T-cell (primary cell): Measurements from ENCODE around the gene FUT6. TPM values are rescaled to one million over a fixed set of nuclear protein-coding genes. Genes with fewer than 3 reads are reported as not detected.

Experiments used
- ATAC-seq, 4 experiments: fragments of 200-7000 bp in 3 of 4; fragments of 150-1000 bp in 1 of 4; cut with Tn5 transposase; replicated peaks in 1 of 4; 1 replicate in 3 of 4; 2 replicates in 1 of 4; pipeline ENCODE4 v1.10.0; 2021; ENCODE audit warnings: moderate library complexity in 3 of 4, mild to moderate bottlenecking in 2 of 4, moderate number of reproducible peaks in 1 of 4
- CTCF ChIA-PET, 2 donors: fragments of 300-600 bp; sonication (Branson Sonifier 250); formaldehyde crosslinking; loops; one replicate each; lab custom pipeline; 2022; ENCODE audit warnings: antibody characterized with exemption in 2 of 2; lab: Charles Lee
- POLR2A ChIA-PET, 2 donors: fragments of 300-600 bp; sonication (Branson Sonifier 250); formaldehyde crosslinking; loops; one replicate each; lab custom pipeline; 2022; ENCODE audit warnings: antibody characterized with exemption in 2 of 2; lab: Charles Lee
- DNase-seq, 35 experiments: peaks; one replicate each; pipeline versions ENCODE4 v3.0.0 to v3.0.0-alpha.2; 2013 to 2023
- H3K27ac ChIP-seq: one replicate; pipeline ENCODE4 v1.5.1; 2013; ENCODE audit warnings: low read length
- H3K27me3 ChIP-seq, 2 experiments: replicated peaks in 1 of 2; 1 replicate in 1 of 2; 2 replicates in 1 of 2; pipeline versions ENCODE4 v1.6.1 to v1.7.0; 2013; ENCODE audit warnings: low read length in 1 of 2, mixed read lengths in 1 of 2; ENCODE audit not compliant: control insufficient read depth in 2 of 2, insufficient read depth in 2 of 2; ENCODE audit errors: extremely low read depth in 1 of 2
- H3K36me3 ChIP-seq, 2 donors: 1 replicate in 1 of 2; 2 replicates in 1 of 2; pipeline versions ENCODE4 v1.6.1 to v1.7.0; 2013; ENCODE audit warnings: low read length in 1 of 2; ENCODE audit not compliant: control insufficient read depth in 2 of 2, insufficient read depth in 1 of 2; ENCODE audit errors: extremely low read depth in 1 of 2
- H3K4me1 ChIP-seq, 2 experiments: 1 replicate in 1 of 2; 2 replicates in 1 of 2; pipeline versions ENCODE4 v1.6.1 to v1.7.0; 2013; ENCODE audit warnings: low read length in 2 of 2, mixed read lengths in 1 of 2; ENCODE audit not compliant: insufficient read depth in 2 of 2, control insufficient read depth in 1 of 2; ENCODE audit errors: extremely low read depth in 1 of 2
- H3K4me3 ChIP-seq, 2 donors: 1 replicate in 1 of 2; 2 replicates in 1 of 2; pipeline versions ENCODE4 v1.5.1 to v1.7.0; 2013; ENCODE audit warnings: mild to moderate bottlenecking in 2 of 2, low read length in 1 of 2, moderate library complexity in 1 of 2; ENCODE audit not compliant: control insufficient read depth in 1 of 2; ENCODE audit errors: extremely low read depth in 1 of 2
- H3K9me3 ChIP-seq: 2 replicates; pipeline ENCODE4 v1.7.0; 2013
- H3K27ac Mint-ChIP-seq, 2 donors: one replicate each; pipeline ENCODE4 v1.8.0; 2020 to 2021; ENCODE audit warnings: mild to moderate bottlenecking in 2 of 2, mixed read lengths in 2 of 2
- H3K27me3 Mint-ChIP-seq, 2 donors: one replicate each; pipeline ENCODE4 v1.8.0; 2021 to 2022; ENCODE audit warnings: mixed read lengths in 2 of 2
- H3K36me3 Mint-ChIP-seq: one replicate; pipeline ENCODE4 v1.8.0; 2021; ENCODE audit warnings: mixed read lengths
- H3K4me1 Mint-ChIP-seq, 3 donors: one replicate each; pipeline ENCODE4 v1.8.0; 2020 to 2022; ENCODE audit warnings: mixed read lengths in 3 of 3, mild to moderate bottlenecking in 1 of 3
- H3K4me3 Mint-ChIP-seq, 3 donors: one replicate each; pipeline ENCODE4 v1.8.0; 2020 to 2022; ENCODE audit warnings: mild to moderate bottlenecking in 3 of 3, mixed read lengths in 3 of 3, moderate library complexity in 3 of 3
- H3K9me3 Mint-ChIP-seq, 3 donors: one replicate each; pipeline ENCODE4 v1.8.0; 2020 to 2022; ENCODE audit warnings: mixed read lengths in 3 of 3
- WGBS: methylation state at CpG from one replicate; pipeline ENCODE4 v1.1.5; 2013; ENCODE audit warnings: missing lambda C conversion rate; ENCODE audit not compliant: insufficient coverage; 5-methylcytosine and 5-hydroxymethylcytosine counted together
- total RNA-seq, 35 experiments: library from RNA in 6 of 35; stranded (reverse) in 6 of 35; fragments of 120-200 nt in 1 of 35; gene quantifications; one replicate each; pipeline versions ENCODE4 v1.2.1 to v1.2.4 and lab custom pipeline; 2013 to 2026

Gene FUT6
- total RNA-seq, 5 donors from 2014 or later (not counting 1 experiment from before 2014, with no cell fraction given): 0.15 to 0.79 (median 0.35) TPM; not detected in 2

DNA sequence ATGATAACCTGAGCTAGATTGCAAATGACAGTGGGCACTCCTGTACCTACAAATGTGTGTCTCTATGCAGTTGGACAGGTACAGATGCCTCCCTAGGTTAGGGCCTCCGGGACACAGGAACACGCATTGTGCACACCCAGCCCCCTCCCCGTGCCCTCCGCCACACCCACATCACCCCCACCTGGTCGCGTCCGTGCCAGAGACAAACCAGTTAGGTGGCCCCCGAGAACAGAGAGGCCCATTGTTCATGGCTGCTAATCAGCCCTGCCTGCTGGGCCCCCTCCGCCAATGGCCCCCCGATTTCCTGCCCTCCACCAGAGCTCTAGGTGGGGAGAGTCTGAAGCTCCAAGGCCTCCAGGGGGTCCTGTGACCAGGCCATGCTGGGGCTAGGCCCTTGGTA, 20.9 kb downstream of the FUT6 start:
- H3K27me3 ChIP-seq: peaks cover 0 to 15% of the 10 kb centered on the region in 2 experiments
- no peaks in the 10 kb centered on the region for H3K4me1 ChIP-seq
- ATAC-seq (no peak), DNase-seq (no peak)
- Mint-ChIP-seq H3K4me3 (no peak overlapping the region), H3K27ac (no peak overlapping the region), H3K9me3 (no peaks in the 10 kb centered on the region), H3K27me3 (peaks cover 1 to 8% of the 10 kb centered on the region in 2 donors), H3K4me1 (no peaks in the 10 kb centered on the region), H3K36me3 (no peaks in the 10 kb centered on the region)
- WGBS: 83% methylated on average over 7 of the region's 10 CpGs
- no peaks in the 10 kb centered on the region for H3K36me3 ChIP-seq
- H3K9me3 ChIP-seq: no peaks in the 10 kb centered on the region
- ChIA-PET POLR2A (no interaction called here), CTCF (interaction anchor here in 1 of 2 donors (0.7 kb wide), 1 partner anchor 19 kb away, joined by 4 read pairs; no protein-coding TSS in a partner anchor)
- no peak overlapping the region for H3K4me3 ChIP-seq
- H3K27ac ChIP-seq: no peak overlapping the region

DNA sequence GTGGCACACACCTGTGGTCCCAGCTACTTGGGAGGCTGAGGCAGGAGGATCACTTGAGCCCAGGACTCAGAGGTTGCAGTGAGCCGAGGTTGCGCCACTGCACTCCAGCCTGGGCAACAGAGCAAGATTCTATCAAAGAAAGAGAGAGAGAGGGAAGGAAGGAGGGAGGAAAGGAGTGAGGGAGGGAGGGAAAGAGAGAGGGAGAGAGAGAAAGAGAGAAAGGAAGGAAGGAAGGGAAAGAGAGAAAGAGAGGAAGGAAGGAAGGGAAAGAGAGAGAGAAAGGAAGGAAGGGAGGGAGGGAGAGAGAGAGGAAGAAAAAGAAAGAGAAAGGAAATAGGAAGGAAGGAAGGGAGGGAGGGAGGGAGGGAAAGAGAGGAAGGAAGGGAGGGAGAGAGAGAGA, 22.3 kb downstream of the FUT6 start:
- Histone ChIP-seq H3K4me1 (no peaks in the 10 kb centered on the region), H3K27ac (no peak overlapping the region), H3K9me3 (no peaks in the 10 kb centered on the region), H3K4me3 (no peak overlapping the region), H3K27me3 (peaks cover 0 to 15% of the 10 kb centered on the region in 2 experiments), H3K36me3 (no peaks in the 10 kb centered on the region)
- Mint-ChIP-seq H3K9me3 (no peaks in the 10 kb centered on the region), H3K27ac (no peak overlapping the region), H3K27me3 (peaks cover 1 to 8% of the 10 kb centered on the region in 2 donors), H3K36me3 (no peaks in the 10 kb centered on the region), H3K4me3 (no peak overlapping the region), H3K4me1 (no peaks in the 10 kb centered on the region)
- POLR2A ChIA-PET: no interaction called here
- CTCF ChIA-PET: no interaction called here
- DNase-seq: no peak
- no peak for ATAC-seq
- 83% methylated on average over 1 of the region's 2 CpGs for WGBS

DNA sequence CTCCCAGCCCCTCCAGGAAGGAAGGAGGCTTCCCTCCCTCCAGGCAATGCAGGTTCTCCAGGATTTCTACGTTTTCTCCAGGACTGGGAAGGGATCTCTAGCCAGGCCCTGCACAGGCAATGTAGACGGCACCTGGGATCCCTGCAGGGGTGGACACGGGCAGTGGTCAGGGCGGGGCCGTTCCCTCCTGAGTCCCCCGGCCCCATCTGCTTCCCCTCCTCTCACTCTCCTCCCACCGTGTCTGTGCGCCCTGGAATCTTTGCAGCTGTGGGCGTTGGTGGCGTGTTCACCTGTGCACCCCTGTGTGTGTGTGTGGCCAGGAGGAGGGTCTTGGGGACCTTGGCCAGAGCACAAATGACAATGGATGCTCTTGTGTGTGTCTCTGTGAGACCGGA, 24.7 kb downstream of the FUT6 start:
- ATAC-seq: no peak
- no peaks in the 10 kb centered on the region for H3K4me1 Mint-ChIP-seq
- DNase-seq: no peak

DNA sequence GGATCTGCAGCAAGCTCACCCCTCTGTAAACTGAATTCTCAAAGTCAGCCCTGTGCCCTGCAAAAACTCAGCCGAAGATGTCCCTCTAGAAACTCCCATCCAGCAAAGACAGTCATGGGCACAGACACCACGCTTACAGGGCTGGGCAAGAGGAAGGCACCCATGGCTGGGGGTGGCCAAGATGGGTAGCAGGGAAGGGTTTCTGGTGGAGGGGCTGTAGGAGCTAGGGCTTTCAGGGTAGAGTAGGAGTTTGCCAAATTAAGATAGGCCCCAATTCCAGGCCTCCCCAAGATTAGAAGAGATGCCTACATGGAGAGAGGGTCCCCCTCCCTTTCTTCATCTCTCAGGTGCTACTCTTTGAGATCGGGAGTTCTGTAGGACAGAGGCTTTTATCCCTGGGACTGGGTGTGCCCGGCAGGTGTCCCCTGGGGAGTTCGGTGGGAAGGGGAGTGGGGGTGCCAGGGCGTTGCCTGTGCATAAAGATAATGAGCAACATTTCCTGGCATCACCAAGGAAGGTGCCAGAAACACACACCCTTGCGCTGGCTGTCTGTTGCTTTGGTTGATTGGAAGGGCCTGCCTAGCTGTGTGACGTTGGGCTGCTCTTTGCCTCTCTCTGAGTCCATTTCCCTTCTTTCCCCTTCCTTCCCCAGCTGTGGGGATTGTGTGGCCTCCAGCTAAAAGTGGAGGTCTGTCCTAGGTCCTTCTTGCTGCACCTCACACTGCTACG, 25.2 kb downstream of the FUT6 start:
- H3K4me1 ChIP-seq: no peaks in the 10 kb centered on the region
- Mint-ChIP-seq H3K9me3 (no peaks in the 10 kb centered on the region), H3K4me1 (no peaks in the 10 kb centered on the region), H3K4me3 (no peak overlapping the region), H3K36me3 (no peaks in the 10 kb centered on the region), H3K27me3 (peaks cover 1 to 8% of the 10 kb centered on the region in 2 donors), H3K27ac (no peak overlapping the region)
- ChIA-PET POLR2A (no interaction called here), CTCF (no interaction called here)
- no peak for DNase-seq
- H3K27ac ChIP-seq: no peak overlapping the region
- no peaks in the 10 kb centered on the region for H3K36me3 ChIP-seq
- no peak for ATAC-seq
- H3K27me3 ChIP-seq: peaks cover 0 to 15% of the 10 kb centered on the region in 2 experiments
- no peak overlapping the region for H3K4me3 ChIP-seq
- no peaks in the 10 kb centered on the region for H3K9me3 ChIP-seq
- 74% methylated on average over 5 of the region's 9 CpGs for WGBS

More for the DNA sequence above, 24.7 kb downstream of the FUT6 start:
- Mint-ChIP-seq H3K9me3 (no peaks in the 10 kb centered on the region), H3K27ac (no peak overlapping the region), H3K27me3 (peaks cover 1 to 8% of the 10 kb centered on the region in 2 donors), H3K4me3 (no peak overlapping the region), H3K36me3 (no peaks in the 10 kb centered on the region)
- ChIA-PET POLR2A (interaction anchor here in 1 of 2 donors (0.7 kb wide), 1 partner anchor 10 kb away, joined by 11 read pairs; no protein-coding TSS in a partner anchor), CTCF (interaction anchor here in 1 of 2 donors (0.7 kb wide), 1 partner anchor 11 kb away, joined by 4 read pairs; no protein-coding TSS in a partner anchor)
- Histone ChIP-seq H3K4me3 (no peak overlapping the region), H3K36me3 (no peaks in the 10 kb centered on the region), H3K9me3 (no peaks in the 10 kb centered on the region), H3K27me3 (peaks cover 0 to 15% of the 10 kb centered on the region in 2 experiments), H3K4me1 (no peaks in the 10 kb centered on the region), H3K27ac (no peak overlapping the region)
- 63% methylated on average over 4 of the region's 11 CpGs for WGBS

DNA sequence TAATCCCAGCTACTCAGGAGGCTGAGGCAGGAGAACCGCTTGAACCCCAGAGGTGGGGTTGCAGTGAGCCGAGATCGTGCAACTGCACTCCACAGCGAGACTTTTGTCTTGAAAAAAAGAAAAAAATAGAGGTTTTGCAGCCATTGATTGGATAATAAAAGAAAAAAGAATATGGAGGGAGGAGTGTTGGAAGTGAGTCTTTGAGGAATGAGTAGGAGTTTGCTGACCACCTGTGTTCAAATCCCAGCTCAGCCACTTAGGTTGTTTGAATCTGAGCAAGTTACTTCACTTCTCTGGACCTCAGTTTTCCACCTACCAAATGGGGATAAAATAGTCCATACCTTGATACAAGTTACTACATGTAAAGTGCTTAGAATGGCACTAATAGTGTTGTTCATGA, 28.4 kb downstream of the FUT6 start:
- no peak for ATAC-seq
- POLR2A ChIA-PET: no interaction called here
- H3K36me3 ChIP-seq: no peaks in the 10 kb centered on the region

DNA sequence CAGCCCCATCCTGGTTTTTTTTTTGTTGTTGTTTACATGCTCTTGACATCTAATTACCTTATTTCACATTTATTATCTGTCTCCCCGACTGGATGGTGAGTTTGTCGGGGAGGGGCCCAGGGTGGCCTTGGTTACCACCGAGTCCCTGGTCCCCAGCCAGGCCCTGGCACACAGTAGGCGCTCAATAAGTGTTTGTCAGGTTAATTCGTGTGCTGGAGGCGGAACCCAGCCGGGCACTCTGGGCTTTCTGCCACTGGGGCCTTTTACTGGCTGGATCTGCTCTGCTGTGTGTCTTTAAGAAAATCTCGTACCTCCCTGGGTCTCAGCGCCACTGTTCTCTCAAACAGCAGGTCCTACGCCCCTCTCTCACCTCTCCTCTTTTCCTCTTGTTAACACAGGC, 30.0 kb downstream of the FUT6 start:
- H3K4me1 ChIP-seq: peaks cover under 1 to 10% of the 10 kb centered on the region in 2 experiments
- CTCF ChIA-PET: interaction anchor here in 1 of 2 donors (0.6 kb wide), 2 partner anchors 27 to 527 kb away, joined by 3 to 4 read pairs; no protein-coding TSS in a partner anchor
- Mint-ChIP-seq H3K4me1 (peaks cover under 1 to 8% (median 2%) of the 10 kb centered on the region in 3 donors), H3K27me3 (no peaks in the 10 kb centered on the region), H3K36me3 (no peaks in the 10 kb centered on the region), H3K4me3 (no peak overlapping the region), H3K9me3 (no peaks in the 10 kb centered on the region), H3K27ac (no peak overlapping the region)
- H3K27me3 ChIP-seq: peaks cover 0 to 13% of the 10 kb centered on the region in 2 experiments
- POLR2A ChIA-PET: no interaction called here
- H3K27ac ChIP-seq: no peak overlapping the region
- no peak for ATAC-seq
- H3K36me3 ChIP-seq: no peaks in the 10 kb centered on the region
- no peaks in the 10 kb centered on the region for H3K9me3 ChIP-seq
- no peak for DNase-seq
- 84% methylated on average over 6 of the region's 10 CpGs for WGBS
- no peak overlapping the region for H3K4me3 ChIP-seq

More for the DNA sequence above, 28.4 kb downstream of the FUT6 start:
- H3K9me3 ChIP-seq: no peaks in the 10 kb centered on the region
- Mint-ChIP-seq H3K27ac (no peak overlapping the region), H3K4me3 (no peak overlapping the region), H3K9me3 (no peaks in the 10 kb centered on the region), H3K36me3 (no peaks in the 10 kb centered on the region), H3K4me1 (peaks cover 0 to 6% (median 0%) of the 10 kb centered on the region in 3 donors), H3K27me3 (no peaks in the 10 kb centered on the region)
- peaks cover 0 to 7% of the 10 kb centered on the region in 2 experiments for H3K27me3 ChIP-seq
- CTCF ChIA-PET: interaction anchor here in 1 of 2 donors (1.0 kb wide), 1 partner anchor 17 kb away, joined by 3 read pairs; no protein-coding TSS in a partner anchor
- H3K27ac ChIP-seq: no peak overlapping the region
- no peak for DNase-seq
- H3K4me3 ChIP-seq: no peak overlapping the region
- WGBS: 92% methylated on average over 4 of the region's 4 CpGs
- no peaks in the 10 kb centered on the region for H3K4me1 ChIP-seq
